ENCODE results near the gene ENDOV.

Gene ENDOV

DNA sequence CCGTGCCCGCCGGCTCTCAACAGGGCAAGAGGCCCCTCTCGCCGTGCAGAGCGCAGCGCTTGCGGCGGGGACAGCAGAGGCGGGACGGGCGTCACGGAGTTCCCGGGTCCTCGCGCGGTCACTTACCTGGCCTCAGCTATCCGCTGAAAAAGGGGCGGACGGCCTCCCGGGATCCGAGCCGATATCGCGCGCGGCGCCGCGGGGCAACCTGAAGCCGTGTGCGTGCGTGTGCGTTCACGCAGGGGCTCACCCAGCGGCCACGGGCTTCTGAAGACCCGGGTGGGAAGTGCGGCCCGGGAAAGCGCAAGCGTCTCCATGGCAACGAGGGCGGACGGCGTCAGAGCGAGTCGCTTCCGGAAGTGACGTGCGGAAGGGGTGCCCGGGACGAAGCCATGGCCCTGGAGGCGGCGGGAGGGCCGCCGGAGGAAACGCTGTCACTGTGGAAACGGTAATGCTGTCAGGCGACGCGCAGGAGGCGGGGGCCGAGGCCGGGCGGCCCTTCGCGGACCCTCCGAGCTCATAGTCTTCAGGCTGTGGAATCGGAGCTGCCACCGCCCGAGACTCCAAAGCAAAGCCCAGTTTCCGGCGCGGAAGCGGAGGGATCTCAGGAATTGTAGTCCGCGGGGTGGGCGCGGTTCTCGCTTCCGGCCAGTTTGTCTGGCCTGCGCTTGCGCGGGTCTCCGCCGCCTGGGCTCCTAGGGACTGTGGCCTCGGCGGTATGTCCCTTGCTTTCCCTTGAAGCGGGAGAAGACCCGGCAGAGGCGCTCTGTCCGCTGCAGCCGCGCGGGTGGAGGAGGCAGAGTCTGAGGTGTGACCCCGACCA lies at the start of gene ENDOV:
Gene ENDOV (plus strand): TSS at position 365 of the 823 bp plus-strand sequence. CDS start 28 bp downstream, at position 393.
- DNase-seq = peak; percentile 89 to 96

DNA sequence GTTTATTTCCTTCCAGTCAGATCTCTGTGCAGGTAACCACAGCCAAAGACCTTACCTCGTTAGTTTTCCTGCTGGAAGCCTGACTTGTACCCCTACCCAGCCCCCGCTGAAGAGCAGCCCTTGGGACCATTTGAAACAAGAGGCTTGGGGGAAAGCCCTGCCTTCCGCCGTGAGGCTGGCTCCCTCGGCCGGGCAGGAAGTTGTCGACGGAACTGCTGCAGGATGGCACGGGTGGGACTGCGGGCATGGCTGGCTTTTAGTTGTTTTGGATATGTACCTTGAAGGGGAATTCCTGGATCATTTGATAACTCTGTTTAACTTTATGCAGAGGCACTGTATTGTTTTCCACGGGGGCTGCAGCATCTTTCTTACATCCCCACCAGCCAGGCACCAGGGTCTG lies 49.0 kb upstream of the ENDOV start:
- no peak for DNase-seq

DNA sequence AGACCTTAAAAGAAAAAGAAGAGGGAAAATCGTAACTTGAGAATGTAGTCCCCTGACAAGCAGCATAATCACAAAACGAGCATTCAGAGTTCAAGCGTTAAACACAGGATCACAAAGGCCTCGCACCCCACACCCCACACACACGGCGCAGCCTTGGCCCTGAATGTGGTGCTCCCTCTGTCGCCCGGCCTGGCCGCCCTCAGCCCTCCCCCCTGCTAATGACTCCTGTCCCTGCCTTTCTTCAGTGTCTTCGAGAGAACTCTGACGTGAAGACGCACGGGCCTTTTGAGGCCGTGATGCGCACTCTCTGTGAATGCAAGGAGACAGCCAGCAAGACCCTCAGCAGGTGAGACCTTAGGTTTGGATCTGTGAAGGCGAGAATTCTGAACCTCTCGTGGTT lies 47.5 kb upstream of the ENDOV start:
- no peak for DNase-seq

DNA sequence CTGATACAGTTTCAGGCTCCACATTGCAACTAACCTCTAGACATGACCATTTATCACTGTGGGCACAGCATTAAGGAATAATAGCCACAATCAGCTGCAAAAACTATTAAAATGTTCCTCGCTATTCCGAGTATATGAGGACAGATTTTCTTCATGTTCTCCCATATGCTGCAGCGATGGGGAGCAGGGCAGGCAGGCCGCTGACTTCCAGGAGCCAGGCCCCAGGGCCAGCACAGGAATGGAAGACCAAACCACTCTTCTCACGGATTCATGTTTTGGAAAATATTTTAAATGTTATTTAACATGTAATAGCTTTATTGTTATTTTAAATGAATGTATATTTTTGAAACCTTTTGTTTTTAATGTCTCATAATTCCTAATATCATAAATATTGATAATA lies 43.8 kb upstream of the ENDOV start:
- DNase-seq = no peak

DNA sequence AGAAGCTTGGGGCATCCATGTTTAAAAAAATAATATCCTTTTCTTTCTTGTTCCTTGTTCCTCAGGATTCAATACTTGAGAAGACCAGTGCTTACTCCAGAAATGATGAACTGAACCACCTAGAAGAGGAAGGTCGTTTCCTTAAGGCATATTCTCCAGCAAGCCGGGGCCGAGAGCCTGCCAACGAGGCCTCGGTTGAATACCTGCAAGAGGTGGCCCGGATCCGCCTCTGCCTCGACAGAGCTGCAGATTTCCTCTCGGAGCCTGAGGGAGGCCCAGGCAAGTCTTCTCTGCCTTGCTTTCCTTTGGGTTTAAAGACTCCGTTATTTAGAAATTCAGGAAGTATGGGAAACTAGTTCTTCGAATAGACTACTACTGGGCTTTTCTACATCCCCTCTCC lies 42.5 kb upstream of the ENDOV start:
- DNase-seq = no peak

GRCh38 chr17:80372922-80373570 lies 41.9 kb upstream of the ENDOV start:
- no peak for DNase-seq

- no peak for DNase-seq
These were observed 40.8 kb upstream of the ENDOV start for GRCh38 chr17:80374039-80374731.

DNA sequence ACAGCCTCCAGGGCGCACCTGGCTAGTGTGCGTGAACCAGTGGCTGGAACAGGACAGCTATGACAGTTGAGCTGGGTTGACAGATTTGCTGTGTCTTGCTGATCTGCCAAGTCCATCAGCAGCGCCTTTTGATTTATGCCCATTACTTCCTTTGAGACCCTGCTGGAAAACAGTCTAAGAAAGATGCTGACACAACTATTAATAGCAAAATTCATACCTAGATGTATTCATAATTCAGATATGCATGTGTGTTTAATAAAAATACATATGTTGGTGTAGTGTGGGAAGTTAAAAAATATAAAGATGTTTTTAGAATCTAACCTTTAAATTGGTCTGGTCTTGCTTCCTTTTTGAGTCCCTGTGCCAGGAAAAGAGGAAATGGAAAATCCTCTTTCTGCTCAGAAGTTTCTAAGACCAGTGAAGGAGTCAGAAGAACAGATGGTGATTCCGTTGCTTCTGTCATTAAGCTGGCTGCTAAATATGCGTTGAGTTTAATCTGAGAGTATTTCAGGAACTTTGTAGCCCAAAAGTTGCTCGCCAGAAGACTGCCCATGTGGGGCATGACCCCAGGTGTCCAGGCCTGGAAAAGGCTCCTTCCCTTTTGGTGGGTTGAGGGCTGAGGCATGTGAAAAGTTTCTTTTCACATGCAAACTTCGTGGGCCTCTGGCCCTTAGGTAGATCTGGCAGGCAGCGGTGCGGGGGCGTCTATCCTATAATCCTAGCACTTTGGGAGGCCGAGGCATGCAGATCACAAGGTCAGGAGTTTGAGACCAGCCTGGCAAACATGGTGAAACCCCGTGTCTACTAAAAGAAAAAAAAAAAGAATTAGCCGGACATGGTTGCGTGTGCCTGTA lies 40.0 kb upstream of the ENDOV start:
- peak in 1 of 2 donors; percentile 6 for DNase-seq

DNA sequence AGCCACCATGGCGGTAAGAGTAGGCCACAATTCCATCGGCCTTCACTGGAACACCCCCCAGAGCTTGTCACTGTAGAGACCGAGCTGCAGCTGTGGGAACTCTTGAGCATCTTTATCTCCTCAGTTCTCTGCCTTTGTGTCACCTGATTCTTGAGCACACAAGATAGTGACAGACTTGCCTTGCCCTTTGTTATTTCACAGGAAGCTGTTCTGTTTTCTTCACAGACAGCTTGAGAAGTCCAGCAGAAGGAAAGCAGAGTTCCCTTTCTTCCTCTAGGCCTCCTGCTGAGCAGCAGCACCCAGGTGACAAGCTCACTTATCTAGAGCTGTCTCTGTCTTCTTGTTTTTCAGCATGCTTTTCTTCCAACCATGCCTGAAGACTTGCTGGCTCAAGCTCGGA lies 38.4 kb upstream of the ENDOV start:
- no peak for DNase-seq

DNA sequence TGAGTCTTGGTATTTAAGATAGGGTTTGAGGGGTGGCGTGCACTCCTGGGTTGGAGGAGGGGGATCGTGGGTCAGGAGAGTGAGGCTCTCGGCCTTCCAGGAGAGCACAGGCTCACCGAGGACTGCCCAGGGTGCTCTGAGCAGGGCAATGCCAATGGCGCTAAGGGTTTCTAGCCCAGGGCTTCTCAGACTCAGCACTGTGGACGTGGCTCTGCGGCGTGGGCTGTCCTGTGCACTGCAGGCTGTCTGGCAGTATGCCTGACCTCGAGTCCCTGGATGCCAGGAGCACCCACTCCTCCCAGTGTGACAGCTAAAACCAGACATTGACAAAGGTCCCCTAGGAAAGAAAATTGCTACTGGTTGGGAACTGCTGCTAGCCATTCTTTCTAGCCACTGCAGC lies 37.2 kb upstream of the ENDOV start:
- DNase-seq = no peak

DNA sequence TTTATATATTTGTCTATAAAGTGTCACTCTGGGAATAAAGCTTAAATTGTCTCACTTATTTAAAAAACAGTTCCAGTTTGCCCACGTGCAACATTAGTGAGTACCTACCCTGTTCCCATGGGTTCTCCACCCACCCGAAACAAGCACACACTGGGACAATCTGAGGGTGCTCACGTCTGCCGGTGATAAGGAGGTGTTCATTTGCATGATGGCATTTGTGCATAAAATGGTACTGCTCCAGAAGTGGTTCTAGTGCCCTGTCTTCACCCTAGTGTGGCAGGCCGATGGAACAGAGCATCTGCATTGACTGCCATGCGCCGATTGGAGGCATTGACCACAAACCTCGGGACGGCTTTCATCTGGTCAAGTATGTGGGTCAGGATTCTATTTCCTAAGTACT lies 35.6 kb upstream of the ENDOV start:
- DNase-seq = no peak

GRCh38 chr17:80380068-80380467 lies 34.9 kb upstream of the ENDOV start:
- no peak for DNase-seq

- DNase-seq = no peak
These were observed 34.4 kb upstream of the ENDOV start for GRCh38 chr17:80380555-80381002.

- DNase-seq = no peak
These were observed 33.5 kb upstream of the ENDOV start for GRCh38 chr17:80381416-80381923.

DNA sequence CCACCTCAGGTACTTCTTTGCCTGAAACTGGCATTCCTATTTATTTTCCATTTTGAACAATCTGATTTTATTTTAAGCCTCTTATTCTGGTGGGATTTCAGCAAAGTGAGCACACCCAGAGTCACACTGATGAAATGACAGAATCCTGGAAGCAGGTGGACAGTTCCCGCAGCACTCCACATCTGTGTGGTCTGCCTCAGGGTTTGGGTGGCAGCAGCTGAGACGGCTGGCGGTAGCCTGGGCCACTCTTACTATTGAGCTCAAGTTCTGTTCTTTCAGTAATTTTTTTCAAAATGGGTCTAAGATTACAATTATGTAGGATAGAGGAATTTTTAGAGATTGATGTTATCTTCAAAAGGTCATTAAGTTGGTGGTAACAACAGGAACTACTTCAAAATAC lies 32.5 kb upstream of the ENDOV start:
- no peak for DNase-seq

- no peak for DNase-seq
These were observed 32.0 kb upstream of the ENDOV start for GRCh38 chr17:80382956-80383355.

DNA sequence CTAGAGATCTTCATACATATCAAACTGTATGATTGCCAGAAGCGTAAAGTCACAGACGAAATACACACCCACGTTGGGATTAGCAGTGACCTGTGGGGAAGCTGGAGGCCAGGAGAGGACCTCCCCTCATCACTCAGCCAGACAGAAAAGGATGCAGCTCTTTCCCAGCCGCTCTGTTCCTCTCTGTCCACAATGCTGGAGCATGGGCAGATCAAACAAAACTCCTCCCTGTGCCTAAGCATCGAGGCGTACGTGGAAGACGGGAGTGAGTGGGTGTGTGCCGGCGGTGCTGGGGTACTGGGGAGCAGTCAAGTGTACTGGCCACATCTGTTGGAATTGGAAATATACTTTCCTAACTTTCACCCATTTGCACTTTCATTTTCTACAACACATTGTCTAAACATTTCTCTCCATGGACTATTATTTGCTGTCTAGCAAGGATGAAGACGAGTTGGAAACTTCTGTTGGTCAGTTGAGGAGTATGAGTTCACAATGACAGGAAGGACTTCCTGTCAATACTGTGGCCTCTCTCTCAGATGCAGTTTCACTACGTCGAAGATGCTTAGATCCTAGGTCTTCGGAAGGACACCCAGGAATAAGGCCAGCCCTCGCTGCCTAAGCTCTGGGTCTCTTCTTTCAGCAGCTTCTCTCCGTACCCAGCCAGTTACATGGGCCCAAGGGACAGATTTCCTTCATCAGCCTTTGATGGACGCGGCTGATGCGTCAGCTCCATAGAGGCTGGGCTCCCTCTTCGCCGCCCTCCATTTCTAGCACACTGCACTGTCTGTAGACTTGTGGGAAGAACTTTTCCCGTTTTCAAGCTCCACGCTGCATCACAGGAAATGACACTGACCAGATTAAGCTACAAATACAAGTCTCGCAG lies 30.6 kb upstream of the ENDOV start:
- DNase-seq = no peak

DNA sequence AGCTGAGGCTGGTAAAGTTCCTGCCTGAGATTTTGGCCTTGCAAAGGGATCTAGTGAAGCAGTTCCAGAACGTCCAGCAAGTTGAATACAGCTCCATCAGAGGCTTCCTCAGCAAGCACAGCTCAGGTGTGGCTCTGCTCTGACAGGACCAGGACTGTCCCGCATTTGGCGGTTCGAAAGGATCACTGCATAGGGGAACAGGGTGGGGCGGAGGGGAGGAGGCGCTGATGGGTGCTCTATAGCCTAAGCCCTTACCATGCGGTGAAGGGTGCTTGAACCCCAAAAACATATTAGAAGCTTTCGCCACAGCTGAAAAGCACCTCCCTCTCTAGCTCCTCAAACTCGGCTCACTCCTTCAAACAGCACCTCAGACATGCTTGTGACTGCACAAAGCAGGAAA lies 29.9 kb upstream of the ENDOV start:
- DNase-seq = no peak

- DNase-seq = no peak
These were observed 28.6 kb upstream of the ENDOV start for GRCh38 chr17:80386341-80386740.

DNA sequence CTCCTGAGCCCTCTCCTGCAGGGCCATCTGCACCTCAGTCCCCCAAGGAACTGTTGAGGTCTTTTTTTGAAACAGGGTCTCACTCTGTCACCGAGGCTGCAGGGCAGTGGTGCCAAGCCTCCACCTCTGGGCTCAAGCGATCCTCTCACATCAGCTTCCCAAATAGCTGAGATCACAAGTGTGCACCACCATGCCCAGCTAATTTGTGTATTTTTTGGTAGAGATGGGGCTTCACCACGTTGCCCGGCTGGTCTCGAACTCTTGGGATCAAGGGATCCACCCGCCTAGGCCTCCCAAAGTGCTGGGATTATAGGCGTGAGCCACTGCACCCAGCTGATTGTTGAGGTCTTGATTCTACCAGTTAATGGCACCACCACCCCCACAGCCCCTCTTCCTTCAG lies 27.9 kb upstream of the ENDOV start:
- DNase-seq = no peak

- DNase-seq = no peak
These were observed 26.8 kb upstream of the ENDOV start for GRCh38 chr17:80388175-80388574.

DNA sequence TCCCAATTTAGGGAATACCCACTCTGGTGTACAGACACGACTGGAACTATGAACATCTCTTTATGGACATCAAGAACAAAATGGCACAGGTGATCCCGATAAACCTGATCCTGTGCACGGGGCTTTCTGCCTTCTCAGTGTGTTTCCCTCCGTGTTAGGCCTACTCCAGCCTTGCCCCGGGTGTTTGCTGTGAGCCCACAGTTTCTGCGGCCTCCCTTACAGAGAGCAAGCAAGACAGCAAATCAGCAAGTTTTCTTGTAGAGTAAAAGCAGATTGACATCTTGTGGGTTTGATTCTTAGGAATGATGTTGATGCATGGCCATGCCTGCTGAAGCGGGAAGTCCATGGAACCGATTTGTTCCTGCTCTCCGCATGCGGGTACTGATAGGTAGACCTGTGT lies 26.4 kb upstream of the ENDOV start:
- no peak for DNase-seq

Data from inflammatory macrophage treated with lipopolysaccharide for 1 hour (primary cell).